Thoracic aorta (tissue), 2 donors: ENCODE data around the gene ZNF397. TPM values are rescaled to one million over a fixed set of nuclear protein-coding genes. Genes with fewer than 3 reads are reported as not detected.
A peak's percentile ranks its signal among the peaks of the same experiment; 100 is the strongest.

ENCODE experiments used
- ATAC-seq: fragments of 150-250 bp; one replicate; pipeline ENCODE4 v1.8.0; 2017; ENCODE audit warnings: low read depth; ENCODE audit not compliant: insufficient number of reproducible peaks, low FRiP score
- DNase-seq: peaks from one replicate; pipeline ENCODE4 v3.0.0-alpha.2; 2020; ENCODE audit warnings: low spot score
- H3K27ac ChIP-seq, 2 donors: fragments of 200-600 bp; sonication (generic); 1 replicate in 1 of 2; 2 replicates in 1 of 2; pipeline ENCODE4 v1.5.1; 2016; ENCODE audit warnings: mild to moderate bottlenecking in 2 of 2, moderate library complexity in 2 of 2
- H3K27me3 ChIP-seq: fragments of 200-600 bp; sonication (generic); replicated peaks from 2 replicates; pipeline ENCODE4 v1.6.0; 2016; ENCODE audit warnings: mild to moderate bottlenecking; ENCODE audit not compliant: insufficient read depth
- H3K36me3 ChIP-seq: fragments of 200-600 bp; sonication (generic); one replicate; pipeline ENCODE4 v1.5.1; 2016
- H3K4me1 ChIP-seq, 2 donors: fragments of 200-600 bp; sonication (generic); 1 replicate in 1 of 2; 2 replicates in 1 of 2; pipeline versions ENCODE4 v1.5.1 to v1.6.0; 2016; ENCODE audit warnings: low read depth in 2 of 2, mild to moderate bottlenecking in 1 of 2; ENCODE audit not compliant: control insufficient read depth in 1 of 2
- H3K4me3 ChIP-seq: fragments of 200-600 bp; sonication (generic); 2 replicates; pipeline ENCODE4 v1.5.1; 2016; ENCODE audit warnings: mild to moderate bottlenecking
- H3K9me3 ChIP-seq: fragments of 200-600 bp; sonication (generic); 2 replicates; pipeline ENCODE4 v1.5.1; 2016
- total RNA-seq, 2 donors: library from RNA; depleted of rRNA; stranded (reverse); fragments of >200 nt; gene quantifications; one replicate each; pipeline versions ENCODE4 v1.1.0 to v1.2.3, GENCODE V29; 2016
- TF ChIP-seq, protein P1 (sequence below): fragments of 200-600 bp; sonication (generic); IDR thresholded peaks from one replicate; pipeline ENCODE4 v1.5.1; 2019; ENCODE audit warnings: antibody characterized with exemption

The ZNF397 gene
- total RNA-seq, 2 donors from 2014 or later, result 16.2 to 45.8 TPM

DNA sequence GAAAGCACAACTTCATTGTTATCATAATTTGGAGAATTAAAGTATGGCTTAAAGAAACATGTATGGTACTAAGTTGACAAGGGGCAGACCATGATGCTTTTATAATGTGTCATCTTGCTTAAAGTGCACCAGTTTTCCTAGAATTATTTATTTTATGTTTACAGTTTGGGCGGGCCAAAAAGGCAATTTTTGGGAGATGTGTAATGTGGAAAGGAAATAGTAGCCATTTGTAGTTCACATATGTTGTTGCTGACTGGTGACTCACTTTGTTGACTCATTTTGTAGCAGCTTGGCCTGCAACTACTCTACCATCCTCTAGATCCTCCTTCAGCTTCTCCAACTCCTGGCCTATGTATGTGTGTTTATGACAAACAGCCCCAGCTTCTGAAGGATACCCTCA is 41.5 kb downstream of the ZNF397 start:
- ATAC-seq (no peak), DNase-seq (no peak)
- Histone ChIP-seq H3K36me3 (peaks cover 4% of the 10 kb centered on the region), H3K9me3 (no peaks in the 10 kb centered on the region), H3K4me3 (no peak overlapping the region), H3K27ac (no peak overlapping the region), H3K27me3 (no peaks in the 10 kb centered on the region), H3K4me1 (peaks cover 0 to 3% of the 10 kb centered on the region in 2 donors)
- TF ChIP-seq, protein P1, sequence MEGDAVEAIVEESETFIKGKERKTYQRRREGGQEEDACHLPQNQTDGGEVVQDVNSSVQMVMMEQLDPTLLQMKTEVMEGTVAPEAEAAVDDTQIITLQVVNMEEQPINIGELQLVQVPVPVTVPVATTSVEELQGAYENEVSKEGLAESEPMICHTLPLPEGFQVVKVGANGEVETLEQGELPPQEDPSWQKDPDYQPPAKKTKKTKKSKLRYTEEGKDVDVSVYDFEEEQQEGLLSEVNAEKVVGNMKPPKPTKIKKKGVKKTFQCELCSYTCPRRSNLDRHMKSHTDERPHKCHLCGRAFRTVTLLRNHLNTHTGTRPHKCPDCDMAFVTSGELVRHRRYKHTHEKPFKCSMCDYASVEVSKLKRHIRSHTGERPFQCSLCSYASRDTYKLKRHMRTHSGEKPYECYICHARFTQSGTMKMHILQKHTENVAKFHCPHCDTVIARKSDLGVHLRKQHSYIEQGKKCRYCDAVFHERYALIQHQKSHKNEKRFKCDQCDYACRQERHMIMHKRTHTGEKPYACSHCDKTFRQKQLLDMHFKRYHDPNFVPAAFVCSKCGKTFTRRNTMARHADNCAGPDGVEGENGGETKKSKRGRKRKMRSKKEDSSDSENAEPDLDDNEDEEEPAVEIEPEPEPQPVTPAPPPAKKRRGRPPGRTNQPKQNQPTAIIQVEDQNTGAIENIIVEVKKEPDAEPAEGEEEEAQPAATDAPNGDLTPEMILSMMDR, result no peak

DNA sequence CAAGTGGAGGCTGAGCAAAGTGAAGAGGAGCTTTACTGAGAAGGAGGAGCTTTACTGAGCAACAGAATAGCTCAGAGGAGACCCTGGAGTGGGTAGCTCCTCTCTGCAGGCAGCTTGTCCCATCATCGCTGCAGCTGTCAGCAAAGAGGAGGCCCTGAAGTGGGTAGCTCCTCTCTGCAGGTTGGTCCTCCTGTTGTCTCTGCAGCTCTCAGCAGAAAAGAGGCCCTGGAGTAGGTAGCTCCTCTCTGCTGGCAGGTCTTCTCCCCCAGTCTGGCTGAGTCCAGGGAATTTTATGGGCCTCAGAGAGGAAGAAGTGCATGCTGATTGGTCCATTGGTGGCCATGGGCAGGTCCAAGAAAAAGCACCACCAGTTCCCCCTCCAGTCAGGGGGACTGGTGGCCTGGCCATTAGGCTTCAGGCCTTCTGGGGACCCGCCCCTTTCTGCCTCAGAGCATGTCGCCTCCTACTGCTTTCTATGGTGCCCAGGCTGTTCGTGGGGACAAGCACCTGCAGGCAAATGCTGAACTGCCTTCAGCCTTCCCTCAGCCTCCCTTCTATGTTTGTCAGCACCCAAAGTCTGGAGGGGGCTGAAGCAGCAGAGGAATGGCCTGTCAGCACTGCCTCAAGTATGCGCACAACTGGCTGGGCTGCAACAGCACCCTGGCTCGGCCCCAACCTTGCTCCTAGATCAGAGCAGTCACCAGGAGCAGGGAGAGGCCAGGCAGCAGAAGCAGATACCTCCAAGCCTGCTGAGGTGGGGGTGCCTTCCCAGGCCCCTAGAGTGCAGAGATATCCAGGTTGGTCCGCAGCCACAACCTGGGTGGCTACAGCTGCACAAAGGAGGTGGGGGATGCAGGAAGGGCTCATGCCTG is 43.3 kb downstream of the ZNF397 start:
- H3K36me3 ChIP-seq, result peaks cover 4% of the 10 kb centered on the region
- H3K4me3 ChIP-seq, result no peak overlapping the region
- no peak for ATAC-seq
- H3K4me1 ChIP-seq, result peaks cover 0 to 21% of the 10 kb centered on the region in 2 donors
- no peak overlapping the region for H3K27ac ChIP-seq
- H3K9me3 ChIP-seq, result no peaks in the 10 kb centered on the region
- no peaks in the 10 kb centered on the region for H3K27me3 ChIP-seq
- DNase-seq, result no peak
- TF ChIP-seq, protein P1, result no peak

DNA sequence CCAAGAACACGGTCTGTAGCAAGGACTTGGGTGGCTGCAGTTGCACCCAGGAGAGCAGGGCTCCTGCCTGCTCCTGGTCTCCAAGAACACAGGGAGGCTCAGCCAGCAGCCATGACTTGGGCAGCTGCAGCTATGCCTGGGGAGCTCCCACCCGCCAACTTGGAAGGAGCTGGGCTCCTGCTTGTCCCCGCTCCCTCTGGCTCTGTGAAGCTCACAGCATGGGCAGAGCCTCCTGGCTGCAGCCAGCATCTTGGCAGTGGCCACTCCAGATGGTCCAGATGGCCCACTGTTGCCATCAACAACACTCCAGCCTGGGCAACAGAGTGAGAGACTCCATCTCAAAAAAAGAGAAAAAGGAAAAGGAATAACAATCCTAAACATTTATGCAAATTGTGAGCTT is 44.0 kb downstream of the ZNF397 start:
- no peak for ATAC-seq

DNA sequence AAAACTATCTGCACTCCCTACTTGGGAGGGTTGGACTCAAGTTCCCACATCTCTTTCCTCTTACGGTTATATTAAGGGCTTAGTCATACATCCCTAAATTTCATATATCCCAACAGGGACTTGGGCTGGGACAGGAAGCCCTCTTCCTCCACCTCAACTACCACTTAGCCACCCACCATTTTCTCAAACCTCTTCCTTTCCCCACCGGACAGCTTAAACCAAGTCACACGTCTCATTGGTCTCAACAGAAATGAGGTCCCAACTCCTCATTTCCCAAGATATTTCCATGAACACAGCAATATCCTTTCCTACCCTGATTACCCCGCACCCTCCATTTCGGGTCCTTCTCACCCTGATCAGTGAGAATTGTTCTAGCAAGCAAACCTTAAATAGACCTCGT is 48.5 kb downstream of the ZNF397 start:
- Histone ChIP-seq H3K27ac (peak overlapping the region; percentile 58 to 76), H3K27me3 (no peaks in the 10 kb centered on the region), H3K36me3 (no peaks in the 10 kb centered on the region), H3K4me1 (peaks cover 0 to 41% of the 10 kb centered on the region in 2 donors), H3K4me3 (peak overlapping the region; percentile 87), H3K9me3 (no peaks in the 10 kb centered on the region)
- no peak for DNase-seq
- ATAC-seq, result no peak
- TF ChIP-seq, protein P1, result no peak

More for the DNA sequence above, 44.0 kb downstream of the ZNF397 start:
- H3K27me3 ChIP-seq, result no peaks in the 10 kb centered on the region
- no peak for DNase-seq
- peaks cover 0 to 26% of the 10 kb centered on the region in 2 donors for H3K4me1 ChIP-seq
- no peak overlapping the region for H3K4me3 ChIP-seq
- H3K9me3 ChIP-seq, result no peaks in the 10 kb centered on the region
- TF ChIP-seq, protein P1, result no peak
- no peak overlapping the region for H3K27ac ChIP-seq
- peaks cover 4% of the 10 kb centered on the region for H3K36me3 ChIP-seq

DNA sequence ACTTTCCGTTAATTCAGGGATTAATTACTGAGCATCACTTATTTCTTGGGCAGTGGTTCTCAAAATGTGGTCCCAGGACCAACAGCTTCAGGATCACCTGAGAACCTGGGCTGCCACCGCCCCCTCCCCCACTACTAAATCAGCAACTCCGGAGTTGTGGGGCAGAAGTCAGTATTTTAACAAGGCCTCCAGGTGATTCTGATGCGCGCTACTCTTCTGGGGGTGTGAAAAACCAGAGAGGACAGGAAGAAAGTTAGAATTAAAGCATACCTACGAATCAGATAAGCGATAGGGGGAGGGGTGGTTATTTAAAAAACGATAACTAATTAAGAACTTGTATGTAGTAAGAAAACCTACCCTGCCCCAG is 48.9 kb downstream of the ZNF397 start:
- Histone ChIP-seq H3K9me3 (no peaks in the 10 kb centered on the region), H3K4me3 (peak overlapping the region; percentile 87), H3K4me1 (peaks cover 0 to 41% of the 10 kb centered on the region in 2 donors), H3K27ac (peak overlapping the region; percentile 58 to 76), H3K27me3 (no peaks in the 10 kb centered on the region), H3K36me3 (no peaks in the 10 kb centered on the region)
- TF ChIP-seq, protein P1, result no peak
- DNase-seq (no peak), ATAC-seq (no peak)
